HCT116 (cell line): ENCODE results near the gene LHX2.

ENCODE experiments used
- CTCF ChIP-seq, 3 experiments: fragments of 200-600 bp in 1 of 3; sonication (generic) in 1 of 3; IDR thresholded peaks in 2 of 3; conservative IDR thresholded peaks in 1 of 3; 2 replicates each; pipeline ENCODE4 v1.5.1; 2012 to 2017; ENCODE audit warnings: low read depth in 2 of 3, low read length in 2 of 3, antibody characterized with exemption in 1 of 3, borderline replicate concordance in 1 of 3, control low read depth in 1 of 3, mild to moderate bottlenecking in 1 of 3, mixed read lengths in 1 of 3, mixed run types in 1 of 3, moderate library complexity in 1 of 3; ENCODE audit not compliant: insufficient read depth in 1 of 3
- POLR2AphosphoS5 ChIP-seq: IDR thresholded peaks from 2 replicates; pipeline ENCODE4 v1.6.1; 2011; ENCODE audit warnings: mild to moderate bottlenecking, low read depth, low read length, moderate library complexity

DNA sequence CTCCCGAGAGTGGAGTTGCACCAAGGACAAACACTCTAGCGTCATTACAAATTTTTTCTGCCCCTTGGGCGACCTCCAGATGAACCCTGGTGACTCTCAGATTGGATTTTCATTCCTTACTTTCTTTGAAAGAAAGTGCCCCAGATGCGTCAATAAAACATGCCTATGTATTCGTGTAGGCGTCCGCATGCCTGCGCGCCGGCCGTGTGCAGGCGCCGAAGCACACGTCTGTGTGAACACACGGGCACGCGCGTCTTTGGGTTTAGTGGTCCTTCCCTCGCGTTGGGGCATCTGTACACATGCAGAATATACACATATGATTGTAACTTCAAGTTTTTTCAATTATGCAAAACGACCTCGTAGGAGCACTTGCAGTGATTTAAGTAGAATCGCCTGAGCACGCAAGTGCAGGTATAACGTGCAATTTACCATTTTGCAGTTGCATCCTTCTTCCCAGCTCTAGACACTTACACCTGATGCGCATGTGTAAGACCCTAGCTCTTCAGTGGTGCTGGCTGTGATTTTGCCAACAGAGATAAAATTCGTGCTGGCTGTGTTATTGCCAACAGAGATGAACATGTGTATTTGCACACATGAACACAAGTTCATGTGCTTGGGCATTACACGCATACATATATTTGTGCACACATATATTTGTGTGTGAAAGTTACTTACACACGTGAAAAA is 1.9 kb upstream of the LHX2 start:
- TF ChIP-seq CTCF (IDR thresholded peaks at IDR 0.05 in 2 of 3, conservative IDR thresholded peaks at IDR 0.05 in 1 of 3; ENCODE audit: borderline replicate concordance in 1 of 3, insufficient read depth in 1 of 3, low read depth in 2 of 3, low read length in 2 of 3) (no peak), POLR2AphosphoS5 (no peak)
